Hepatocyte (in vitro differentiated cells): Measurements from ENCODE around the gene CPZ.
"Not testable (repeated sequence)": the region's sequence is repeated elsewhere in the genome, so short reads cannot be mapped to it uniquely, and the experiment has no call there.

Experiments used
- CTCF ChIP-seq: fragments of 200-600 bp; sonication (generic); IDR thresholded peaks from 2 replicates; pipeline ENCODE4 v1.5.1; 2016; ENCODE audit warnings: antibody characterized with exemption, mild to moderate bottlenecking; ENCODE audit not compliant: poor library complexity
- EZH2 ChIP-seq: fragments of 200-600 bp; sonication (generic); IDR thresholded peaks from 2 replicates; pipeline ENCODE4 v1.6.1; 2016; ENCODE audit warnings: antibody characterized with exemption, mild to moderate bottlenecking, borderline replicate concordance
- EZH2phosphoT487 ChIP-seq: fragments of 200-600 bp; sonication (generic); IDR thresholded peaks from one replicate; pipeline ENCODE4 v1.6.1; 2018; ENCODE audit warnings: antibody characterized with exemption, mild to moderate bottlenecking, low read depth, moderate library complexity; ENCODE audit not compliant: unreplicated experiment, severe bottlenecking

- not testable (repeated sequence) for TF ChIP-seq CTCF, EZH2, EZH2phosphoT487
These were observed 37.8 kb downstream of the CPZ start for GRCh38 chr4:8630240-8630905.
